Spleen (tissue), 7 donors: ENCODE data around the gene ZEB2.

Experiments used
- CTCF ChIP-seq, 11 experiments: fragments of 200-600 bp in 7 of 11; fragments of 450-650 bp in 4 of 11; sonication (generic) in 4 of 11; IDR thresholded peaks in 8 of 11; conservative IDR thresholded peaks in 3 of 11; 1 replicate in 7 of 11; 2 replicates in 4 of 11; pipeline versions ENCODE4 v1.4.0 to v1.8.0; 2016 to 2021; ENCODE audit warnings: antibody characterized with exemption in 11 of 11, inconsistent platforms in 4 of 11, mild to moderate bottlenecking in 1 of 11
- POLR2A ChIP-seq, 3 donors: fragments of 450-650 bp; IDR thresholded peaks; one replicate each; pipeline ENCODE4 v1.5.1; 2017; ENCODE audit warnings: antibody characterized with exemption in 3 of 3, mild to moderate bottlenecking in 1 of 3
- POLR2AphosphoS5 ChIP-seq, 3 donors: sonication (generic); formaldehyde crosslinking; IDR thresholded peaks; one replicate each; pipeline ENCODE4 v1.5.1; 2017; ENCODE audit warnings: antibody characterized with exemption in 3 of 3
- donor health status: DM: no; HTN: no; CAD: no; lungs with moderate emphysema.
- donor health status: DM: no; HTN: no; CAD: no.
- donor health status: DM: no; HTN: no; CAD: no.

GRCh38 chr2:144484201-144484948, 35.5 kb downstream of the ZEB2 start:
- peak in 1 of 3 donors; percentile 43 for TF ChIP-seq POLR2AphosphoS5 (IDR thresholded peaks at IDR 0.05)
- TF ChIP-seq POLR2A (IDR thresholded peaks at IDR 0.05) = no peak
- TF ChIP-seq CTCF (IDR thresholded peaks at IDR 0.05 in 8 of 11, conservative IDR thresholded peaks at IDR 0.05 in 3 of 11) = no peak
